SU-DHL-6 (cell line): ENCODE results near the gene ZBTB45.

Source experiments
- H2AFZ ChIP-seq: fragments of 200-600 bp; sonication (generic); 2 replicates; pipeline ENCODE4 v1.6.1; 2014; ENCODE audit warnings: low read depth, mild to moderate bottlenecking, moderate library complexity, mixed read lengths, antibody characterized with exemption, low read length; ENCODE audit not compliant: severe bottlenecking
- H3F3A ChIP-seq: fragments of 200-600 bp; shearing (Covaris generic); 2 replicates; pipeline ENCODE4 v1.6.0; 2016; ENCODE audit warnings: antibody characterized with exemption, mild to moderate bottlenecking; ENCODE audit not compliant: insufficient read depth
- H3K27ac ChIP-seq: fragments of 200-600 bp; sonication (generic); 2 replicates; pipeline ENCODE4 v1.5.1; 2016; ENCODE audit warnings: low read depth, mild to moderate bottlenecking, low read length, moderate library complexity, mixed read lengths
- H3K27me3 ChIP-seq: fragments of 200-600 bp; sonication (generic), shearing (Covaris generic); 2 replicates; pipeline ENCODE4 v1.6.0; 2014; ENCODE audit warnings: mild to moderate bottlenecking, low read length
- H3K36me3 ChIP-seq: fragments of 200-600 bp; sonication (generic); 2 replicates; pipeline ENCODE4 v1.6.1; 2014; ENCODE audit warnings: mild to moderate bottlenecking, low read length, mixed read lengths
- H3K4me2 ChIP-seq: fragments of 300-600, 200-600 bp; shearing (Covaris generic), sonication (generic); 2 replicates; pipeline ENCODE4 v1.6.0; 2014; ENCODE audit warnings: low read length, low read depth, mild to moderate bottlenecking; ENCODE audit not compliant: poor library complexity, severe bottlenecking
- H3K4me3 ChIP-seq: fragments of 200-600 bp; sonication (generic); 2 replicates; pipeline ENCODE4 v1.5.1; 2014; ENCODE audit warnings: antibody characterized with exemption, low read length, mild to moderate bottlenecking, mixed read lengths; ENCODE audit not compliant: insufficient read depth, poor library complexity, severe bottlenecking
- H3K79me2 ChIP-seq: fragments of 200-600 bp; sonication (generic); 2 replicates; pipeline ENCODE4 v1.6.1; 2014; ENCODE audit warnings: mild to moderate bottlenecking, low read length, moderate library complexity; ENCODE audit not compliant: insufficient read depth
- H3K9ac ChIP-seq: fragments of 200-600 bp; sonication (generic); 2 replicates; pipeline ENCODE4 v1.7.0; 2014; ENCODE audit warnings: mild to moderate bottlenecking, low read length
- H3K9me2 ChIP-seq: fragments of 200-600 bp; sonication (generic); replicated peaks from 2 replicates; pipeline ENCODE4 v1.6.1; 2014; ENCODE audit warnings: low read length; ENCODE audit not compliant: insufficient read depth
- H3K9me3 ChIP-seq: fragments of 200-600 bp; sonication (generic); 2 replicates; pipeline ENCODE4 v1.6.1; 2014; ENCODE audit warnings: low read length, mixed read lengths; ENCODE audit not compliant: insufficient read depth
- H4K20me1 ChIP-seq: fragments of 200-600 bp; sonication (generic); 2 replicates; pipeline ENCODE4 v1.6.1; 2014; ENCODE audit warnings: low read depth, mild to moderate bottlenecking, antibody characterized with exemption, low read length, moderate library complexity, mixed read lengths
- EZH2phosphoT487 ChIP-seq: fragments of 200-600 bp; sonication (generic), shearing (Covaris generic); conservative IDR thresholded peaks from 2 replicates; pipeline ENCODE4 v1.6.1; 2018; ENCODE audit warnings: mild to moderate bottlenecking, antibody characterized with exemption, low read length, moderate library complexity, mixed read lengths
- TF ChIP-seq, protein P1 (sequence below): fragments of 200-600 bp; sonication (generic); IDR thresholded peaks from one replicate; pipeline ENCODE4 v1.5.1; 2017; ENCODE audit warnings: antibody characterized with exemption, mild to moderate bottlenecking, low read length, moderate library complexity; ENCODE audit not compliant: insufficient read depth, poor library complexity, severe bottlenecking

ZBTB45 gene

DNA sequence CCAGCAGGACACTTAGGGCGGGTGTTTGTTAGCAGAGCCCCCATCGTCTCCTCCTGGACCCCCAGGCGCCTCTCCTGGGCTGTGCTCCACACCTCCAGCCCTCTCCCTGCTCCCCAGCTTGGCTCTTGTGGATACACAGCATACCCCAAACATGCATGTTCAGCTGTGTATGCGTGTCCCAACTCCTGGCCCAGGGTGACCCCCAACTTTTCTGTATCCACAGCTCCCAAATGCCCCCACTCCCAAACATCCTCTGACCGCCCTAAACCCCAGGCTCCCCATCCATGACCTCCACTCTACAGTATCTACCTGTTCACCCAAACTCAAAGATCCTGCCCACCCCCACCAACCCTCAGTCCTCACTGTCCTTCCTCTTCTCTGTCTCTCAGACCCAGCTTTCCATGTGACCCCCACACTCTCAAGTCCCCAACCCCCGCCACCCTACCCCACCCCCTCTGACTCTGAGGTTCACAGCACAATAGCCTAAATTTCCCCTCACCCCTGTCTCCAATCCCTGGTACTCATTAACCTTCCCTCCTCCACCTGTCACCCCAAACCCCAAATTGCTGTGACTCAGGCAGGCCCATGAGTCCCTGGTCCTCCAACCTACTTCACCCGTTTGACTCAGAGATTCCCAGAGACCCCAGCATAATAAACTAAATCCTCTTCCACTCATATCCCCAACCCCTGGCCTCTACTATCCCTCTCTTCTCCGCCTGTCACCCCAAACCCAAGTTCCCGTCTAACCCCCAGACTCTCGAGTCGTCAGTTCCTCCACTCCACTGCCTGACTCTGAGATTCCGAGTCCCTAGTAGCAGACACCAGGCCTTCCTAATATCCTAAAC, 37.8 kb upstream of the ZBTB45 start:
- H3K9ac ChIP-seq, result peak overlapping the region; percentile 89
- H4K20me1 ChIP-seq, result no peaks in the 10 kb centered on the region
- TF ChIP-seq, protein P1, sequence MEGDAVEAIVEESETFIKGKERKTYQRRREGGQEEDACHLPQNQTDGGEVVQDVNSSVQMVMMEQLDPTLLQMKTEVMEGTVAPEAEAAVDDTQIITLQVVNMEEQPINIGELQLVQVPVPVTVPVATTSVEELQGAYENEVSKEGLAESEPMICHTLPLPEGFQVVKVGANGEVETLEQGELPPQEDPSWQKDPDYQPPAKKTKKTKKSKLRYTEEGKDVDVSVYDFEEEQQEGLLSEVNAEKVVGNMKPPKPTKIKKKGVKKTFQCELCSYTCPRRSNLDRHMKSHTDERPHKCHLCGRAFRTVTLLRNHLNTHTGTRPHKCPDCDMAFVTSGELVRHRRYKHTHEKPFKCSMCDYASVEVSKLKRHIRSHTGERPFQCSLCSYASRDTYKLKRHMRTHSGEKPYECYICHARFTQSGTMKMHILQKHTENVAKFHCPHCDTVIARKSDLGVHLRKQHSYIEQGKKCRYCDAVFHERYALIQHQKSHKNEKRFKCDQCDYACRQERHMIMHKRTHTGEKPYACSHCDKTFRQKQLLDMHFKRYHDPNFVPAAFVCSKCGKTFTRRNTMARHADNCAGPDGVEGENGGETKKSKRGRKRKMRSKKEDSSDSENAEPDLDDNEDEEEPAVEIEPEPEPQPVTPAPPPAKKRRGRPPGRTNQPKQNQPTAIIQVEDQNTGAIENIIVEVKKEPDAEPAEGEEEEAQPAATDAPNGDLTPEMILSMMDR, result no peak
- TF ChIP-seq EZH2phosphoT487, result no peak
- no peak overlapping the region for H2AFZ ChIP-seq
- peak overlapping the region; percentile 94 for H3K4me3 ChIP-seq
- peaks cover 58% of the 10 kb centered on the region for H3F3A ChIP-seq
- peaks cover 29% of the 10 kb centered on the region for H3K79me2 ChIP-seq
- H3K36me3 ChIP-seq, result no peaks in the 10 kb centered on the region
- H3K9me2 ChIP-seq, result no peaks in the 10 kb centered on the region
- peak overlapping the region; percentile 90 for H3K4me2 ChIP-seq
- H3K27me3 ChIP-seq, result no peaks in the 10 kb centered on the region
- no peaks in the 10 kb centered on the region for H3K9me3 ChIP-seq
- H3K27ac ChIP-seq, result peak overlapping the region; percentile 95

GRCh38 chr19:58556622-58557220, 37.1 kb upstream of the ZBTB45 start:
- no peak for TF ChIP-seq EZH2phosphoT487
- TF ChIP-seq, protein P1, result no peak
- H3K9me2 ChIP-seq, result no peaks in the 10 kb centered on the region
- peak overlapping the region; percentile 90 for H3K4me2 ChIP-seq
- H3K4me3 ChIP-seq, result peak overlapping the region; percentile 94
- H3K27me3 ChIP-seq, result no peaks in the 10 kb centered on the region
- no peaks in the 10 kb centered on the region for H4K20me1 ChIP-seq
- H3F3A ChIP-seq, result peaks cover 64% of the 10 kb centered on the region
- peaks cover 29% of the 10 kb centered on the region for H3K79me2 ChIP-seq
- peak overlapping the region; percentile 89 for H3K9ac ChIP-seq
- H2AFZ ChIP-seq, result no peak overlapping the region
- peak overlapping the region; percentile 95 for H3K27ac ChIP-seq
- H3K36me3 ChIP-seq, result no peaks in the 10 kb centered on the region
- H3K9me3 ChIP-seq, result no peaks in the 10 kb centered on the region

GRCh38 chr19:58555920-58556621, 36.5 kb upstream of the ZBTB45 start:
- Histone ChIP-seq H3K27me3 (no peaks in the 10 kb centered on the region), H3K4me3 (no peak overlapping the region), H4K20me1 (no peaks in the 10 kb centered on the region), H3K9ac (peak overlapping the region; percentile 89), H3F3A (peaks cover 65% of the 10 kb centered on the region), H3K4me2 (peak overlapping the region; percentile 96), H3K9me2 (no peaks in the 10 kb centered on the region), H3K79me2 (peaks cover 29% of the 10 kb centered on the region), H3K9me3 (no peaks in the 10 kb centered on the region), H3K27ac (peak overlapping the region; percentile 89), H3K36me3 (no peaks in the 10 kb centered on the region), H2AFZ (no peak overlapping the region)
- TF ChIP-seq, protein P1, result no peak
- TF ChIP-seq EZH2phosphoT487, result no peak
